K562 (cell line): Measurements from ENCODE around the gene EPB42. TPM values are rescaled to one million over a fixed set of nuclear protein-coding genes. Genes with fewer than 3 reads are reported as not detected.

Experiments used
- ATAC-seq: fragments of 200-7000 bp; cut with Tn5 transposase; 3 replicates; pipeline ENCODE4 v1.9.1; 2020; ENCODE audit warnings: moderate library complexity
- Bru-seq: library from RNA; stranded (reverse); fragments of 400-500 nt; gene quantifications from one replicate; lab custom pipeline; 2021; lab: Mats Ljungman, UMichigan
- BruChase-seq, 2 experiments: library from RNA; stranded (reverse); fragments of 400-500 nt; gene quantifications; one replicate each; lab custom pipeline; 2021; lab: Mats Ljungman, UMichigan
- BruUV-seq: library from RNA; stranded (reverse); fragments of 400-500 nt; replicated peaks from 2 replicates; lab custom pipeline; 2021; lab: Mats Ljungman, UMichigan
- CTCF ChIA-PET: fragments of 300-600 bp; formaldehyde crosslinking; extraction: SDS; loops from one replicate; lab custom pipeline; 2021; ENCODE audit warnings: low intra/inter-chr PET ratio; lab: Yijun Ruan, JAX
- POLR2A ChIA-PET: fragments of 300-600, 350-650 bp; sonication (Branson Sonifier 250); formaldehyde crosslinking; extraction: SDS; loops from one replicate; lab custom pipeline; 2021; ENCODE audit warnings: antibody characterized with exemption, inconsistent platforms; lab: Yijun Ruan, JAX
- DNase-seq, 4 experiments: peaks; one replicate each; pipeline versions ENCODE4 v3.0.0 to v3.0.0-alpha.2; 2011 to 2018; ENCODE audit warnings: low spot score in 3 of 4, mixed read lengths in 3 of 4; ENCODE audit errors: extremely low read depth in 1 of 4
- FAIRE-seq: peaks from 2 replicates; lab custom pipeline; 2011; peaks lifted over from hg19 to GRCh38; lab: Jason Lieb, UNC
- H2AFZ ChIP-seq: 2 replicates; pipeline ENCODE4 v1.6.0; 2011; ENCODE audit warnings: low read depth, low read length, control low read depth, inconsistent platforms
- H3K27ac ChIP-seq: fragments of 200-600 bp; 3 replicates; pipeline ENCODE4 v1.8.0; 2011; ENCODE audit warnings: low read depth, mild to moderate bottlenecking, control low read depth, inconsistent platforms, low read length, moderate library complexity, mixed read lengths; ENCODE audit errors: extremely low read depth
- H3K27me3 ChIP-seq, 2 experiments: fragments of 300-600 bp in 1 of 2; 2 replicates in 1 of 2; 3 replicates in 1 of 2; pipeline versions ENCODE4 v1.6.0 to v1.8.0; 2011; ENCODE audit warnings: inconsistent platforms in 2 of 2, low read length in 2 of 2, mild to moderate bottlenecking in 1 of 2, mixed read lengths in 1 of 2, moderate library complexity in 1 of 2; ENCODE audit not compliant: control insufficient read depth in 2 of 2, insufficient read depth in 2 of 2
- H3K36me3 ChIP-seq: fragments of 300-600 bp; 3 replicates; pipeline ENCODE4 v1.8.0; 2011; ENCODE audit warnings: mild to moderate bottlenecking, low read length, inconsistent platforms; ENCODE audit not compliant: control insufficient read depth, insufficient read depth
- H3K4me1 ChIP-seq, 2 experiments: fragments of 200-600 bp in 1 of 2; replicated peaks in 1 of 2; 2 replicates in 1 of 2; 3 replicates in 1 of 2; pipeline versions ENCODE4 v1.5.1 to v1.8.0; 2011; ENCODE audit warnings: inconsistent platforms in 2 of 2, low read length in 2 of 2, mild to moderate bottlenecking in 1 of 2, mixed read lengths in 1 of 2, moderate library complexity in 1 of 2; ENCODE audit not compliant: control insufficient read depth in 2 of 2, insufficient read depth in 2 of 2
- H3K4me2 ChIP-seq: 2 replicates; pipeline ENCODE4 v1.6.1; 2011; ENCODE audit warnings: low read length, control low read depth, inconsistent platforms, mixed read lengths; ENCODE audit not compliant: insufficient read depth
- H3K4me3 ChIP-seq: fragments of 200-600 bp; sonication (generic), shearing (Covaris generic); 2 replicates; pipeline ENCODE4 v1.5.1; 2016; ENCODE audit warnings: control low read depth, inconsistent platforms
- H3K79me2 ChIP-seq: fragments of 200-600 bp; 3 replicates; pipeline ENCODE4 v1.8.0; 2011; ENCODE audit warnings: low read length, inconsistent platforms; ENCODE audit not compliant: control insufficient read depth, insufficient read depth
- H3K9ac ChIP-seq, 2 experiments: 2 replicates each; pipeline versions ENCODE4 v1.6.0 to v1.6.1; 2011; ENCODE audit warnings: low read depth in 2 of 2, low read length in 2 of 2, control low read depth in 1 of 2, inconsistent platforms in 1 of 2, mild to moderate bottlenecking in 1 of 2, mixed read lengths in 1 of 2; ENCODE audit not compliant: insufficient read depth in 1 of 2
- H3K9me1 ChIP-seq: one replicate; pipeline ENCODE4 v1.6.0; 2011; ENCODE audit warnings: inconsistent platforms, mild to moderate bottlenecking, low read length, moderate library complexity; ENCODE audit not compliant: control insufficient read depth, insufficient read depth
- H3K9me3 ChIP-seq: replicated peaks from 2 replicates; pipeline ENCODE4 v1.5.1; 2011; ENCODE audit warnings: low read depth, low read length, inconsistent platforms; ENCODE audit not compliant: control insufficient read depth, insufficient read depth
- H4K20me1 ChIP-seq: replicated peaks from 2 replicates; pipeline ENCODE4 v1.6.1; 2011; ENCODE audit warnings: low read length, inconsistent platforms, mixed read lengths; ENCODE audit not compliant: control insufficient read depth, insufficient read depth
- AFF1 ChIP-seq, 2 experiments: fragments of 450-650 bp; IDR thresholded peaks; 2 replicates each; pipeline ENCODE4 v1.6.1; 2018; ENCODE audit warnings: mild to moderate bottlenecking in 2 of 2, low read depth in 1 of 2; ENCODE audit not compliant: partially characterized antibody in 2 of 2
- CHCHD3 ChIP-seq: fragments of 250-450 bp; sonication (Bioruptor Pico); IDR thresholded peaks from 2 replicates; pipeline ENCODE4 v2.1.2; 2022; ENCODE audit warnings: mild to moderate bottlenecking
- EP400 ChIP-seq: fragments of 450-650 bp; IDR thresholded peaks from 2 replicates; pipeline ENCODE4 v1.6.1; 2017; ENCODE audit warnings: antibody characterized with exemption, mild to moderate bottlenecking, moderate library complexity
- GTF2F1 ChIP-seq: IDR thresholded peaks from 2 replicates; pipeline ENCODE4 v1.6.1; 2011; ENCODE audit warnings: low read depth, low read length, improper control_type of control experiment
- HMG20B ChIP-seq: fragments of 250-450 bp; sonication (Bioruptor Pico); IDR thresholded peaks from 2 replicates; pipeline ENCODE4 v1.5.0; 2021; ENCODE audit warnings: mild to moderate bottlenecking
- OTX1 ChIP-seq: fragments of 450-650 bp; formaldehyde crosslinking; IDR thresholded peaks from 2 replicates; pipeline ENCODE4 v1.4.0; 2022; ENCODE audit warnings: mild to moderate bottlenecking
- PCBP1 ChIP-seq: fragments of 200-400 bp; formaldehyde crosslinking; IDR thresholded peaks from 2 replicates; pipeline ENCODE4 v1.6.1; 2018; ENCODE audit warnings: mild to moderate bottlenecking, low read depth, low read length; ENCODE audit not compliant: poor library complexity, severe bottlenecking
- PTTG1 ChIP-seq: fragments of 450-650 bp; IDR thresholded peaks from 2 replicates; pipeline ENCODE4 v1.6.1; 2016; ENCODE audit warnings: low read depth, mild to moderate bottlenecking, missing genetic modification characterization, missing compliant biosample characterization
- XRCC3 ChIP-seq: fragments of 450-650 bp; IDR thresholded peaks from 2 replicates; pipeline ENCODE4 v1.6.1; 2017; ENCODE audit warnings: mild to moderate bottlenecking, moderate library complexity
- ZNF589 ChIP-seq: fragments of 200-800 bp; sonication (Bioruptor generic); IDR thresholded peaks from 2 replicates; pipeline ENCODE4 v1.6.1; 2016; ENCODE audit warnings: low read depth, missing genetic modification characterization, missing compliant biosample characterization
- ZNF695 ChIP-seq: fragments of 450-650 bp; formaldehyde crosslinking; IDR thresholded peaks from 2 replicates; pipeline ENCODE4 v1.4.0; 2020; ENCODE audit warnings: mild to moderate bottlenecking, moderate library complexity
- ZNF766 ChIP-seq: fragments of 200-800 bp; sonication (Bioruptor generic); conservative IDR thresholded peaks from 2 replicates; pipeline ENCODE4 v1.6.1; 2016; ENCODE audit warnings: missing genetic modification characterization, missing compliant biosample characterization
- ZSCAN32 ChIP-seq: fragments of 450-650 bp; formaldehyde crosslinking; IDR thresholded peaks from 2 replicates; pipeline ENCODE4 v1.4.0; 2020; ENCODE audit warnings: mild to moderate bottlenecking, moderate library complexity
- WGBS: fragments of 100-300 bp; shearing (Covaris generic); methylation state at CpG from one replicate; pipeline ENCODE4 v1.1.6; 2016; ENCODE audit warnings: low coverage, mixed read lengths; ENCODE audit not compliant: insufficient coverage; ENCODE audit errors: missing lambda C conversion rate; 5-methylcytosine and 5-hydroxymethylcytosine counted together
- in situ Hi-C: fragments of 300-500 bp; cut with MboI; formaldehyde crosslinking; loops from 4 replicates; pipeline ENCODE4 v1.15.0; 2018; ENCODE audit warnings: inconsistent platforms, mixed read lengths
- intact Hi-C: fragments of 100-400 bp; cut with micrococcal nuclease; formaldehyde crosslinking; loops from 2 replicates; pipeline ENCODE4 v1.14.2; 2022
- long read RNA-seq, 3 experiments: library from polyadenylated mRNA in 2 of 3; library from RNA in 1 of 3; unstranded in 2 of 3; stranded (forward) in 1 of 3; transcript quantifications; one replicate each; pipeline ENCODE4 v2.0.0, GENCODE V29; 2019 to 2022
- polyA minus RNA-seq, 3 experiments: library from RNA; depleted of rRNA, polyadenylated mRNA; stranded (reverse); fragments of >200 nt; gene quantifications; 2 replicates each; pipeline ENCODE4 v1.2.3, GENCODE V29; 2011
- polyA plus RNA-seq, 8 experiments: library from polyadenylated mRNA; depleted of rRNA in 4 of 8; stranded (reverse) in 5 of 8; unstranded in 3 of 8; fragments of >200 nt; fragmentation: Nextera tagmentation in 2 of 8; fragmentation: Illumina TruSeq in 1 of 8; extraction: Ambion mirVana in 2 of 8; extraction: Trizol in 1 of 8; gene quantifications; 2 replicates each; pipeline versions ENCODE4 v1.2.1 to v1.2.3, GENCODE V29; 2011 to 2014; ENCODE audit warnings: inconsistent platforms in 1 of 8, missing spikeins in 1 of 8
- total RNA-seq, 7 experiments: library from RNA; depleted of rRNA in 6 of 7; stranded (reverse); fragments of >200 nt in 6 of 7; fragmentation: Illumina TruSeq in 2 of 7; extraction: Trizol in 2 of 7; gene quantifications; 2 replicates each; pipeline versions ENCODE4 v1.2.1 to v1.2.3, GENCODE V29; 2011 to 2021; ENCODE audit warnings: low replicate concordance in 1 of 7
- TF ChIP-seq, protein P1 (sequence below): fragments of 250-450 bp; sonication (Bioruptor Pico); IDR thresholded peaks from 2 replicates; pipeline ENCODE4 v1.8.0; 2022; ENCODE audit warnings: moderate library complexity, mild to moderate bottlenecking, inconsistent platforms

Gene EPB42
- total RNA-seq (2011; cell fraction: chromatin; rRNA removed; ENCODE audit: low replicate concordance), result 0.51 and 1.6 TPM in 2 replicates
- 1.5 and 1.7 TPM in 2 replicates for total RNA-seq (2011; cell fraction: nucleolus; rRNA removed)
- total RNA-seq (2011; cell fraction: nucleoplasm; rRNA removed), result 1.2 and 2.3 TPM in 2 replicates
- 1.5 and 2.1 TPM in 2 replicates for total RNA-seq (2014; rRNA removed)
- 1.4 and 1.5 TPM in 2 replicates for total RNA-seq (2014; rRNA removed; fragmentation: Illumina TruSeq; extraction: Trizol)
- 0.51 and 0.79 TPM in 2 replicates for total RNA-seq (2015; rRNA removed; fragmentation: Illumina TruSeq; extraction: Trizol)
- 1.3 and 1.7 TPM in 2 replicates for total RNA-seq (2021)
- polyA plus RNA-seq (2011; rRNA removed), result 0.59 and 0.89 TPM in 2 replicates
- 0.89 and 0.96 TPM in 2 replicates for polyA plus RNA-seq (2011; cell fraction: cytosol; rRNA removed)
- polyA plus RNA-seq (2011; cell fraction: nucleus; rRNA removed), result 0.66 and 0.70 TPM in 2 replicates
- polyA plus RNA-seq (2012), result 0.91 and 1.2 TPM in 2 replicates
- 1.5 and 2.3 TPM in 2 replicates for polyA plus RNA-seq (2014; fragmentation: Illumina TruSeq; extraction: Trizol)
- polyA plus RNA-seq (2014; fragmentation: Nextera tagmentation; extraction: Ambion mirVana), result under 1 TPM; 0.38 to 0.57 TPM
- 1.3 and 1.6 TPM in 2 replicates for polyA plus RNA-seq (2014; rRNA removed)
- polyA minus RNA-seq (2011; rRNA and poly(A)+ RNA removed), result 1.5 and 1.6 TPM in 2 replicates
- 0.67 and 1.9 TPM in 2 replicates for polyA minus RNA-seq (2011; cell fraction: cytosol; rRNA and poly(A)+ RNA removed)
- polyA minus RNA-seq (2011; cell fraction: nucleus; rRNA and poly(A)+ RNA removed), result 0.27 and 0.67 TPM in 2 replicates
- Bru-seq, nascent RNA, result percentile 29 among the genes with signal in this experiment
- percentile 32 among the genes with signal in this experiment for BruChase-seq, experiment 1, labeled RNA remaining after a 2-hour chase
- BruChase-seq, experiment 2, labeled RNA remaining after a 6-hour chase, result percentile 41 among the genes with signal in this experiment
- long read RNA-seq, experiment 1, partial matches to known transcripts, result 3 of 8 reads
- long read RNA-seq, experiment 1, other reads (novel, unspliced or antisense), result 2 of 8 reads
- long read RNA-seq, experiment 2, transcript EPB42-201 (13 exons, 2,374 nt), result major isoform, 5 of 12 reads
- long read RNA-seq, experiment 2, partial matches to known transcripts, result 3 of 12 reads
- long read RNA-seq, experiment 2, other reads (novel, unspliced or antisense), result 3 of 12 reads
- long read RNA-seq, experiment 3, partial matches to known transcripts, result 0 of 2 reads
- long read RNA-seq, experiment 3, other reads (novel, unspliced or antisense), result 2 of 2 reads

GRCh38 chr15:43220991-43221403 is at the start of gene EPB42:
EPB42 (minus strand) TSS chr15:43221018; CDS start chr15:43220825, 193 bp downstream.
- intact Hi-C loops (no loop called here), in situ Hi-C loops (no loop called here)
- H3K27me3 ChIP-seq, result no peaks in the 10 kb centered on the region
- peak within 1 kb of the TSS; percentile 61 to 77 for H3K9ac ChIP-seq
- peak within 1 kb of the TSS; percentile 63 for H3K4me2 ChIP-seq
- H3K36me3 ChIP-seq, result no peaks in the 10 kb centered on the region
- H4K20me1 ChIP-seq, result no peaks in the 10 kb centered on the region
- no peaks in the 10 kb centered on the region for H3K79me2 ChIP-seq
- peak within 1 kb of the TSS; percentile 59 for H2AFZ ChIP-seq
- BruUV-seq, result no TSS peak
- peak; percentile 75 for ATAC-seq
- ChIA-PET POLR2A (interaction anchor here (1.0 to 1.5 kb wide), 2 partner anchors 9 to 10 kb away, joined by 4 read pairs; no protein-coding TSS in a partner anchor), CTCF (interaction anchor here (0.6 kb wide), 1 partner anchor 38 kb away, joined by 3 read pairs; no protein-coding TSS in a partner anchor)
- H3K9me1 ChIP-seq, result no peaks in the 10 kb centered on the region
- WGBS, result 3% methylated on average over 3 of the region's 3 CpGs
- H3K4me3 ChIP-seq, result 0 out of 2 replicates have a peak within 1 kb of the TSS, but pooled peaks have one; percentile 6
- H3K9me3 ChIP-seq, result no peaks in the 10 kb centered on the region; the same call in 1 of the 2 replicates
- FAIRE-seq, result peak; percentile 78
- peaks cover 26 to 33% of the 10 kb centered on the region in 2 experiments; a peak in 4 of 5 replicates for H3K4me1 ChIP-seq
- DNase-seq, result peak; percentile 66 to 83 (median 76)
- peak within 1 kb of the TSS; percentile 78 for H3K27ac ChIP-seq
- TF ChIP-seq CHCHD3 (CRISPR knock-in tag), result no peak
- no peak for TF ChIP-seq ZNF695 (CRISPR knock-in tag)
- TF ChIP-seq HMG20B (CRISPR knock-in tag), result no peak
- no peak for TF ChIP-seq OTX1 (CRISPR knock-in tag)
- no peak for TF ChIP-seq PCBP1
- peak; percentile 69 for TF ChIP-seq ZNF589 (CRISPR knock-in tag)
- TF ChIP-seq GTF2F1, result no peak
- TF ChIP-seq AFF1 (IDR thresholded peaks at IDR 0.05; ENCODE audit: low read depth in 1 of 2, partially characterized antibody in 2 of 2), result no peak
- TF ChIP-seq XRCC3, result no peak
- TF ChIP-seq PTTG1, result no peak
- peak; percentile 65; the same call in 1 of the 2 replicates for TF ChIP-seq ZNF766 (CRISPR knock-in tag)
- TF ChIP-seq EP400, result 0 out of 2 replicates have a peak, but pooled peaks have one; percentile 35
- no peak for TF ChIP-seq ZSCAN32 (CRISPR knock-in tag)
- TF ChIP-seq, protein P1, sequence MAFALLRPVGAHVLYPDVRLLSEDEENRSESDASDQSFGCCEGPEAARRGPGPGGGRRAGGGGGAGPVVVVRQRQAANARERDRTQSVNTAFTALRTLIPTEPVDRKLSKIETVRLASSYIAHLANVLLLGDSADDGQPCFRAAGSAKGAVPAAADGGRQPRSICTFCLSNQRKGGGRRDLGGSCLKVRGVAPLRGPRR, result no peak
